ENCODE data around the gene FBLL1. TPM values are rescaled to one million over a fixed set of nuclear protein-coding genes. Genes with fewer than 3 reads are reported as not detected.

Gene FBLL1
- polyA plus RNA-seq, 1 of the 3 experiments (the other 2 are of a cell fraction) = 4.4 TPM

DNA sequence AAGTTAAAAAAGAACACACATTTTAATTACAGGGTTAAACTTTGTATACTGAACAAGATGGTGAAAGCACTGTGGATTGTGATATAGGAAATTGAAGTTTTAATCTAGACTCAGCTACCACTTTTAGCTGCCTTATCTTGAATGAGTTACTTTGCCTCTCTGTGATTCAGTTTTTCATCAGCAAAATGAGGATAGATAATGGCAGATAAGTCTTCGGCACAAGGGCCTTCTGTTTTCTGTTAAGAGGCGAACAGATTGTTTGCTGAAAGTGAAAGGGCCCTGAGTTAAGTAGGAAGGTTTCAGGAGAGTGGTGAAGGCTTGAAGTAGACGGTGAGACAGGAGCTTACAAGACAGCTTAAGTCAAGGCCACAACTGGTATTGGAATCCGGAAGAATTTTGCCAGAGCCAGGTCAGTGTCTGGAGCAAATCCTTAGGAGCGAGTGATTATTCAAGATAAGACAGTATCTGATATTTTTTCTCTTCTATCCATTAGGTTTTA is 35.0 kb upstream of the FBLL1 start:
- Histone ChIP-seq H3K9ac (no peak overlapping the region), H3F3A (replicated peaks; ENCODE audit: insufficient read depth) (peaks cover 16% of the 10 kb centered on the region), H3K9me3 (no peaks in the 10 kb centered on the region), H3K9me2 (no peaks in the 10 kb centered on the region), H3K79me2 (ENCODE audit: insufficient read depth) (peaks cover 45% of the 10 kb centered on the region), H3K36me3 (replicated peaks in 1 of 2; ENCODE audit: control insufficient read depth in 1 of 2, insufficient read depth in 2 of 2, low read length in 1 of 2) (peaks cover 82 to 97% of the 10 kb centered on the region in 2 experiments), H3K4me1 (ENCODE audit: control insufficient read depth in 1 of 2, insufficient read depth in 2 of 2, low read depth in 1 of 2, low read length in 1 of 2) (peaks cover 0 to 3% of the 10 kb centered on the region in 2 experiments; a peak in 1 of 4 replicates), H3K27ac (ENCODE audit: low read depth in 2 of 2, low read length in 1 of 2) (no peak overlapping the region), H2AFZ (ENCODE audit: low read depth) (no peak overlapping the region), H4K20me1 (ENCODE audit: insufficient read depth) (peaks cover 6% of the 10 kb centered on the region; the same call in 1 of the 2 replicates), H3K27me3 (ENCODE audit: insufficient read depth) (no peaks in the 10 kb centered on the region), H3K4me3 (ENCODE audit: low read depth in 2 of 2, low read length in 1 of 2) (no peak overlapping the region), H3K4me2 (no peak overlapping the region)
- ChIA-PET POLR2A (no interaction called here), CTCF (interaction anchor here (0.6 to 1.0 kb wide), 2 partner anchors 224 to 521 kb away, joined by 3 read pairs; no protein-coding TSS in a partner anchor)
- no peak for DNase-seq
- TF ChIP-seq SIN3A (IDR thresholded peaks at IDR 0.05; ENCODE audit: borderline replicate concordance, low read depth, low read length) (no peak), MEF2A (IDR thresholded peaks at IDR 0.05; ENCODE audit: borderline replicate concordance, low read depth) (no peak), RXRA (IDR thresholded peaks at IDR 0.05; ENCODE audit: borderline replicate concordance, low read depth) (no peak), ELF1 (IDR thresholded peaks at IDR 0.05) (no peak), YY1 (IDR thresholded peaks at IDR 0.05; ENCODE audit: low read depth) (no peak), CHD2 (IDR thresholded peaks at IDR 0.05; ENCODE audit: low read length, partially characterized antibody) (peak; percentile 32), TCF12 (IDR thresholded peaks at IDR 0.05) (no peak), TAF1 (IDR thresholded peaks at IDR 0.05; ENCODE audit: borderline replicate concordance, low read depth, low read length) (no peak), EP300 (IDR thresholded peaks at IDR 0.05; ENCODE audit: borderline replicate concordance in 1 of 2, low read depth in 1 of 2, low read length in 1 of 2) (peak in 1 of 2 experiments; percentile 41; a peak in 1 of 4 replicates), RCOR1 (IDR thresholded peaks at IDR 0.05; ENCODE audit: low read length) (no peak), GATA2 (CRISPR knock-in tag; IDR thresholded peaks at IDR 0.05) (peak; percentile 69), NFIC (IDR thresholded peaks at IDR 0.05; ENCODE audit: borderline replicate concordance) (no peak), GABPA (IDR thresholded peaks at IDR 0.05; ENCODE audit: low read depth) (no peak), TEAD4 (IDR thresholded peaks at IDR 0.05; ENCODE audit: borderline replicate concordance, insufficient read depth) (no peak), RAD21 (IDR thresholded peaks at IDR 0.05; ENCODE audit: low read length) (no peak), SMC3 (IDR thresholded peaks at IDR 0.05; ENCODE audit: low read depth, low read length) (no peak)
- TF ChIP-seq, protein P1, sequence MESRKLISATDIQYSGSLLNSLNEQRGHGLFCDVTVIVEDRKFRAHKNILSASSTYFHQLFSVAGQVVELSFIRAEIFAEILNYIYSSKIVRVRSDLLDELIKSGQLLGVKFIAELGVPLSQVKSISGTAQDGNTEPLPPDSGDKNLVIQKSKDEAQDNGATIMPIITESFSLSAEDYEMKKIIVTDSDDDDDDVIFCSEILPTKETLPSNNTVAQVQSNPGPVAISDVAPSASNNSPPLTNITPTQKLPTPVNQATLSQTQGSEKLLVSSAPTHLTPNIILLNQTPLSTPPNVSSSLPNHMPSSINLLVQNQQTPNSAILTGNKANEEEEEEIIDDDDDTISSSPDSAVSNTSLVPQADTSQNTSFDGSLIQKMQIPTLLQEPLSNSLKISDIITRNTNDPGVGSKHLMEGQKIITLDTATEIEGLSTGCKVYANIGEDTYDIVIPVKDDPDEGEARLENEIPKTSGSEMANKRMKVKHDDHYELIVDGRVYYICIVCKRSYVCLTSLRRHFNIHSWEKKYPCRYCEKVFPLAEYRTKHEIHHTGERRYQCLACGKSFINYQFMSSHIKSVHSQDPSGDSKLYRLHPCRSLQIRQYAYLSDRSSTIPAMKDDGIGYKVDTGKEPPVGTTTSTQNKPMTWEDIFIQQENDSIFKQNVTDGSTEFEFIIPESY (IDR thresholded peaks at IDR 0.05; ENCODE audit: borderline replicate concordance, low read depth) = no peak
- TF ChIP-seq, protein P2, sequence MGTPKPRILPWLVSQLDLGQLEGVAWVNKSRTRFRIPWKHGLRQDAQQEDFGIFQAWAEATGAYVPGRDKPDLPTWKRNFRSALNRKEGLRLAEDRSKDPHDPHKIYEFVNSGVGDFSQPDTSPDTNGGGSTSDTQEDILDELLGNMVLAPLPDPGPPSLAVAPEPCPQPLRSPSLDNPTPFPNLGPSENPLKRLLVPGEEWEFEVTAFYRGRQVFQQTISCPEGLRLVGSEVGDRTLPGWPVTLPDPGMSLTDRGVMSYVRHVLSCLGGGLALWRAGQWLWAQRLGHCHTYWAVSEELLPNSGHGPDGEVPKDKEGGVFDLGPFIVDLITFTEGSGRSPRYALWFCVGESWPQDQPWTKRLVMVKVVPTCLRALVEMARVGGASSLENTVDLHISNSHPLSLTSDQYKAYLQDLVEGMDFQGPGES (IDR thresholded peaks at IDR 0.05; ENCODE audit: low read depth, low read length) = no peak
- TF ChIP-seq, protein P3, sequence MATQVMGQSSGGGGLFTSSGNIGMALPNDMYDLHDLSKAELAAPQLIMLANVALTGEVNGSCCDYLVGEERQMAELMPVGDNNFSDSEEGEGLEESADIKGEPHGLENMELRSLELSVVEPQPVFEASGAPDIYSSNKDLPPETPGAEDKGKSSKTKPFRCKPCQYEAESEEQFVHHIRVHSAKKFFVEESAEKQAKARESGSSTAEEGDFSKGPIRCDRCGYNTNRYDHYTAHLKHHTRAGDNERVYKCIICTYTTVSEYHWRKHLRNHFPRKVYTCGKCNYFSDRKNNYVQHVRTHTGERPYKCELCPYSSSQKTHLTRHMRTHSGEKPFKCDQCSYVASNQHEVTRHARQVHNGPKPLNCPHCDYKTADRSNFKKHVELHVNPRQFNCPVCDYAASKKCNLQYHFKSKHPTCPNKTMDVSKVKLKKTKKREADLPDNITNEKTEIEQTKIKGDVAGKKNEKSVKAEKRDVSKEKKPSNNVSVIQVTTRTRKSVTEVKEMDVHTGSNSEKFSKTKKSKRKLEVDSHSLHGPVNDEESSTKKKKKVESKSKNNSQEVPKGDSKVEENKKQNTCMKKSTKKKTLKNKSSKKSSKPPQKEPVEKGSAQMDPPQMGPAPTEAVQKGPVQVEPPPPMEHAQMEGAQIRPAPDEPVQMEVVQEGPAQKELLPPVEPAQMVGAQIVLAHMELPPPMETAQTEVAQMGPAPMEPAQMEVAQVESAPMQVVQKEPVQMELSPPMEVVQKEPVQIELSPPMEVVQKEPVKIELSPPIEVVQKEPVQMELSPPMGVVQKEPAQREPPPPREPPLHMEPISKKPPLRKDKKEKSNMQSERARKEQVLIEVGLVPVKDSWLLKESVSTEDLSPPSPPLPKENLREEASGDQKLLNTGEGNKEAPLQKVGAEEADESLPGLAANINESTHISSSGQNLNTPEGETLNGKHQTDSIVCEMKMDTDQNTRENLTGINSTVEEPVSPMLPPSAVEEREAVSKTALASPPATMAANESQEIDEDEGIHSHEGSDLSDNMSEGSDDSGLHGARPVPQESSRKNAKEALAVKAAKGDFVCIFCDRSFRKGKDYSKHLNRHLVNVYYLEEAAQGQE (IDR thresholded peaks at IDR 0.05; ENCODE audit: low read depth, low read length) = no peak
- TF ChIP-seq, protein P4, sequence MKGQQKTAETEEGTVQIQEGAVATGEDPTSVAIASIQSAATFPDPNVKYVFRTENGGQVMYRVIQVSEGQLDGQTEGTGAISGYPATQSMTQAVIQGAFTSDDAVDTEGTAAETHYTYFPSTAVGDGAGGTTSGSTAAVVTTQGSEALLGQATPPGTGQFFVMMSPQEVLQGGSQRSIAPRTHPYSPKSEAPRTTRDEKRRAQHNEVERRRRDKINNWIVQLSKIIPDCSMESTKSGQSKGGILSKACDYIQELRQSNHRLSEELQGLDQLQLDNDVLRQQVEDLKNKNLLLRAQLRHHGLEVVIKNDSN (IDR thresholded peaks at IDR 0.05; ENCODE audit: borderline replicate concordance, low read depth) = no peak
- TF ChIP-seq, protein P5, sequence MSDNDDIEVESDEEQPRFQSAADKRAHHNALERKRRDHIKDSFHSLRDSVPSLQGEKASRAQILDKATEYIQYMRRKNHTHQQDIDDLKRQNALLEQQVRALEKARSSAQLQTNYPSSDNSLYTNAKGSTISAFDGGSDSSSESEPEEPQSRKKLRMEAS (IDR thresholded peaks at IDR 0.05; ENCODE audit: low read depth) = no peak
- 71% methylated on average over 5 of the region's 5 CpGs for WGBS (ENCODE audit: low lambda C conversion rate)

Data from SK-N-SH (cell line).